Measurements from ENCODE around the gene BEST4.
A peak's percentile ranks its signal among the peaks of the same experiment; 100 is the strongest.
"Not testable (repeated sequence)": the region's sequence is repeated elsewhere in the genome, so short reads cannot be mapped to it uniquely, and the experiment has no call there.

Gene BEST4

GRCh38 chr1:44801491-44802305, 13.7 kb upstream of the BEST4 start:
- no peak for DNase-seq

- peak; percentile 98 for DNase-seq
Observed at GRCh38 chr1:44799770-44800584, 12.0 kb upstream of the BEST4 start, which contains the start of gene PLK3. PLK3 (plus strand) TSS chr1:44800377; CDS start chr1:44800464, 87 bp downstream.

- DNase-seq: peak; percentile 37
Observed at GRCh38 chr1:44798481-44799365, 10.8 kb upstream of the BEST4 start.

- DNase-seq: not testable (repeated sequence)
Observed at GRCh38 chr1:44797886-44798285, 9.9 kb upstream of the BEST4 start.

- DNase-seq: no peak
Observed at GRCh38 chr1:44792736-44793502, 4.9 kb upstream of the BEST4 start.

- DNase-seq: no peak
Observed at GRCh38 chr1:44790968-44791801, 3.2 kb upstream of the BEST4 start.

GRCh38 chr1:44787506-44787905, 464 bp downstream of the BEST4 start:
- no peak for DNase-seq

- no peak for DNase-seq
Observed at GRCh38 chr1:44786841-44787426, 1.0 kb downstream of the BEST4 start.

- DNase-seq: no peak
Observed at GRCh38 chr1:44786138-44786840, 1.7 kb downstream of the BEST4 start.

- no peak for DNase-seq
Observed at GRCh38 chr1:44785501-44786137, 2.4 kb downstream of the BEST4 start.

- no peak for DNase-seq
Observed at GRCh38 chr1:44785029-44785380, 3.0 kb downstream of the BEST4 start.

- no peak for DNase-seq
Observed at GRCh38 chr1:44784094-44785028, 3.6 kb downstream of the BEST4 start.

- DNase-seq: no peak
Observed at GRCh38 chr1:44783697-44784093, 4.3 kb downstream of the BEST4 start.

GRCh38 chr1:44780583-44781121, 7.3 kb downstream of the BEST4 start:
- DNase-seq: no peak

GRCh38 chr1:44778705-44779576, 9.0 kb downstream of the BEST4 start:
- DNase-seq: no peak

- DNase-seq: no peak
Observed at GRCh38 chr1:44777969-44778635, 9.9 kb downstream of the BEST4 start.

- no peak for DNase-seq
Observed at GRCh38 chr1:44777547-44777946, 10.4 kb downstream of the BEST4 start.

All from NCI-H1105 (cell line).